K562 (cell line): ENCODE data around the gene FKBP15. TPM values are rescaled to one million over a fixed set of nuclear protein-coding genes. Genes with fewer than 3 reads are reported as not detected.

Experiments used
- CAMTA2 ChIP-seq: fragments of 250-450 bp; sonication (Bioruptor Pico); conservative IDR thresholded peaks from 2 replicates; pipeline ENCODE4 v1.5.1; 2022
- CBX2 ChIP-seq: fragments of 200-600 bp; sonication (generic); IDR thresholded peaks from one replicate; pipeline ENCODE4 v1.6.1; 2012; ENCODE audit warnings: mild to moderate bottlenecking, low read length, inconsistent platforms; ENCODE audit not compliant: insufficient read depth, poor library complexity, severe bottlenecking
- CREBBP ChIP-seq: IDR thresholded peaks from one replicate; pipeline ENCODE4 v1.6.1; 2012; ENCODE audit warnings: low read depth, mild to moderate bottlenecking, control low read depth, inconsistent platforms, low read length
- DMBX1 ChIP-seq: fragments of 250-450 bp; sonication (Bioruptor Pico); IDR thresholded peaks from 2 replicates; pipeline ENCODE4 v1.8.0; 2022; ENCODE audit warnings: inconsistent platforms, mild to moderate bottlenecking, moderate library complexity, borderline replicate concordance
- HDGF ChIP-seq: fragments of 450-650 bp; IDR thresholded peaks from 2 replicates; pipeline ENCODE4 v1.6.1; 2016
- KDM5B ChIP-seq: fragments of 200-600 bp; sonication (generic); IDR thresholded peaks from 2 replicates; pipeline ENCODE4 v1.6.1; 2012; ENCODE audit warnings: low read depth, mild to moderate bottlenecking, moderate library complexity, low read length, control low read depth, inconsistent platforms; ENCODE audit not compliant: insufficient replicate concordance
- NKRF ChIP-seq: fragments of 450-650 bp; IDR thresholded peaks from 2 replicates; pipeline ENCODE4 v1.6.1; 2016; ENCODE audit warnings: borderline replicate concordance
- POLR3G ChIP-seq: IDR thresholded peaks from 2 replicates; pipeline ENCODE4 v1.6.1; 2011; ENCODE audit not compliant: insufficient read length, insufficient replicate concordance; ENCODE audit errors: extremely low read depth
- PRMT5 ChIP-seq: sonication (generic); formaldehyde crosslinking; IDR thresholded peaks from 2 replicates; pipeline ENCODE4 v1.5.0; 2020; ENCODE audit warnings: missing genetic modification reagents
- RBM22 ChIP-seq: fragments of 200-400 bp; formaldehyde crosslinking; IDR thresholded peaks from 2 replicates; pipeline ENCODE4 v1.6.1; 2018; ENCODE audit warnings: low read length, low read depth; ENCODE audit not compliant: poor library complexity, severe bottlenecking
- SFPQ ChIP-seq: fragments of 200-400 bp; formaldehyde crosslinking; IDR thresholded peaks from 2 replicates; pipeline ENCODE4 v1.6.1; 2017; ENCODE audit warnings: mild to moderate bottlenecking, low read depth, low read length, moderate library complexity
- TAF15 ChIP-seq: fragments of 200-400 bp; formaldehyde crosslinking; IDR thresholded peaks from 2 replicates; pipeline ENCODE4 v1.6.1; 2017; ENCODE audit warnings: mild to moderate bottlenecking, low read depth, low read length, moderate library complexity
- ZNF174 ChIP-seq: fragments of 250-450 bp; sonication (Bioruptor Pico); IDR thresholded peaks from 2 replicates; pipeline ENCODE4 v1.4.0; 2020; ENCODE audit warnings: mild to moderate bottlenecking
- ZNF347 ChIP-seq: fragments of 450-650 bp; formaldehyde crosslinking; IDR thresholded peaks from 2 replicates; pipeline ENCODE4 v1.4.0; 2020; ENCODE audit warnings: low read depth, mild to moderate bottlenecking, moderate library complexity
- ZNF41 ChIP-seq: fragments of 250-450 bp; sonication (Bioruptor Pico); conservative IDR thresholded peaks from 2 replicates; pipeline ENCODE4 v1.4.0; 2020; ENCODE audit warnings: mild to moderate bottlenecking
- polyA plus RNA-seq, 8 experiments: library from polyadenylated mRNA; depleted of rRNA in 4 of 8; stranded (reverse) in 5 of 8; unstranded in 3 of 8; fragments of >200 nt; fragmentation: Nextera tagmentation in 2 of 8; fragmentation: Illumina TruSeq in 1 of 8; extraction: Ambion mirVana in 2 of 8; extraction: Trizol in 1 of 8; gene quantifications; 2 replicates each; pipeline versions ENCODE4 v1.2.1 to v1.2.3, GENCODE V29; 2011 to 2014; ENCODE audit warnings: inconsistent platforms in 1 of 8, missing spikeins in 1 of 8
- total RNA-seq, 7 experiments: library from RNA; depleted of rRNA in 6 of 7; stranded (reverse); fragments of >200 nt in 6 of 7; fragmentation: Illumina TruSeq in 2 of 7; extraction: Trizol in 2 of 7; gene quantifications; 2 replicates each; pipeline versions ENCODE4 v1.2.1 to v1.2.3, GENCODE V29; 2011 to 2021; ENCODE audit warnings: low replicate concordance in 1 of 7
- TF ChIP-seq, protein P1 (sequence below): fragments of 450-650 bp; formaldehyde crosslinking; IDR thresholded peaks from 2 replicates; pipeline ENCODE4 v1.4.0; 2022; ENCODE audit warnings: missing genetic modification characterization
- TF ChIP-seq, protein P2 (sequence below): sonication (generic); IDR thresholded peaks from 2 replicates; pipeline ENCODE4 v1.6.1; 2016
- TF ChIP-seq, protein P3 (sequence below): fragments of 250-450 bp; sonication (Bioruptor Pico); IDR thresholded peaks from 2 replicates; pipeline ENCODE4 v1.8.0; 2022; ENCODE audit warnings: moderate library complexity, mild to moderate bottlenecking, inconsistent platforms

Gene FKBP15
- total and polyA plus RNA-seq, 9 of the 15 experiments (the other 6 are each of a cell fraction or from before 2014, with no cell fraction given) = 8.7 to 38.0 (median 18.9) TPM

DNA sequence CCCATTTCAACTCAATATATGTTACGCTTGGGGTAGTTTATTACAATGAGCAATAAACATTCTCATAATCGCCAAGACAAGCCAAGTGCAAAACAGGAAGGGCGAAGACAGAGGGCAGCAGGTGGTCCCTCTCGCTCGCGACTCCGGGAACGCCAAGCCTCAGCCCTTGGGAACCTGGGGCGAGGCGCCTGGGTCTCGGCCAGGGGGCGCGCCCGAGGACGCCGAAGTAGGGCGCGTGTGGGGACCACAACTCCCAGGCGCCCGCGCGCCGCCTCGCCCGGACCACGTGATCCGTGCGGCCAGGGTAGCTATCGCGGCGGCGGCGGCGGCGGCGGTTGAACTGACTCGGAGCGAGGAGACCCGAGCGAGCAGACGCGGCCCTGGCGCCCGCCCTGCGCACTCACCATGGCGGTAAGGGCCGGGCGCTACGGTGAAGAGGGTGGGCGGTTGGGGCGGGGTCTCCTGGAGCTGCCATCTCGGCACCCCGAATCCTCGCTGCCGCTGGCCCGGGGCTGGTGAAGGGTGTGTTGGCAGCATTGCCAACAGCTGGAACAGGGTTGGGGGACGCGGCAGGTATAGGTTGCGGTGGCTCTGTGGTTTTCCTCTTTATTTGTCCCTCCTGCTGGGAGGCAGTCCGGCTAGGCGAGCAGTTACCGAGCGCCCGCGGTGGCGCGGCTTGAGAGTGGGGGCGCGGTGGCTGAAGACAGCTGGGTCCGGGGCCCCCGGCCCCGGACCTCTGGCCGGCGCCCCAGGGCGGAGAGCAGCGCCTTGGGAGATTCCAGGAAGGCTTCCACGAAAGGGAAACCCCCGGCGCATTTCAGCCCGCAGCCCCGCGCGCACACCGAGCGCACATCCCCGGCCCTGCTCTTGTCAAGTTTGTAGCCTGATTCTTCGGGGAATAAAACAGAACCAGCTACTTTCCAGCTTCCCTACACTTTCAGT is 70.1 kb downstream of the FKBP15 start, which contains the start of gene SLC31A2 (continued):
- peak; percentile 47 for TF ChIP-seq KDM5B
- TF ChIP-seq, protein P1, sequence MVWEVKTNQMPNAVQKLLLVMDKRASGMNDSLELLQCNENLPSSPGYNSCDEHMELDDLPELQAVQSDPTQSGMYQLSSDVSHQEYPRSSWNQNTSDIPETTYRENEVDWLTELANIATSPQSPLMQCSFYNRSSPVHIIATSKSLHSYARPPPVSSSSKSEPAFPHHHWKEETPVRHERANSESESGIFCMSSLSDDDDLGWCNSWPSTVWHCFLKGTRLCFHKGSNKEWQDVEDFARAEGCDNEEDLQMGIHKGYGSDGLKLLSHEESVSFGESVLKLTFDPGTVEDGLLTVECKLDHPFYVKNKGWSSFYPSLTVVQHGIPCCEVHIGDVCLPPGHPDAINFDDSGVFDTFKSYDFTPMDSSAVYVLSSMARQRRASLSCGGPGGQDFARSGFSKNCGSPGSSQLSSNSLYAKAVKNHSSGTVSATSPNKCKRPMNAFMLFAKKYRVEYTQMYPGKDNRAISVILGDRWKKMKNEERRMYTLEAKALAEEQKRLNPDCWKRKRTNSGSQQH (CRISPR knock-in tag) = no peak
- no peak for TF ChIP-seq PRMT5
- no peak for TF ChIP-seq ZNF174 (CRISPR knock-in tag)
- TF ChIP-seq HDGF = no peak
- TF ChIP-seq ZNF347 (CRISPR knock-in tag) = no peak
- no peak for TF ChIP-seq RBM22
- TF ChIP-seq, protein P2, sequence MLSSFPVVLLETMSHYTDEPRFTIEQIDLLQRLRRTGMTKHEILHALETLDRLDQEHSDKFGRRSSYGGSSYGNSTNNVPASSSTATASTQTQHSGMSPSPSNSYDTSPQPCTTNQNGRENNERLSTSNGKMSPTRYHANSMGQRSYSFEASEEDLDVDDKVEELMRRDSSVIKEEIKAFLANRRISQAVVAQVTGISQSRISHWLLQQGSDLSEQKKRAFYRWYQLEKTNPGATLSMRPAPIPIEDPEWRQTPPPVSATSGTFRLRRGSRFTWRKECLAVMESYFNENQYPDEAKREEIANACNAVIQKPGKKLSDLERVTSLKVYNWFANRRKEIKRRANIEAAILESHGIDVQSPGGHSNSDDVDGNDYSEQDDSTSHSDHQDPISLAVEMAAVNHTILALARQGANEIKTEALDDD = no peak
- TF ChIP-seq TAF15 = no peak
- no peak for TF ChIP-seq SFPQ
- no peak for TF ChIP-seq DMBX1 (CRISPR knock-in tag)
- TF ChIP-seq, protein P3, sequence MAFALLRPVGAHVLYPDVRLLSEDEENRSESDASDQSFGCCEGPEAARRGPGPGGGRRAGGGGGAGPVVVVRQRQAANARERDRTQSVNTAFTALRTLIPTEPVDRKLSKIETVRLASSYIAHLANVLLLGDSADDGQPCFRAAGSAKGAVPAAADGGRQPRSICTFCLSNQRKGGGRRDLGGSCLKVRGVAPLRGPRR = no peak
- TF ChIP-seq NKRF = no peak
- TF ChIP-seq CAMTA2 = no peak
- TF ChIP-seq ZNF41 (CRISPR knock-in tag) = no peak
- no peak for TF ChIP-seq POLR3G
- TF ChIP-seq CREBBP = no peak
- no peak for TF ChIP-seq CBX2
